Stimulated activated CD8-positive, alpha-beta memory T cell treated with anti-CD3 and anti-CD28 coated beads, Interleukin-12 subunit alpha, Interleukin-12 subunit beta, amount 100 ng/mL, for 24 hours (primary cell): ENCODE data around the gene ZCCHC3.

ENCODE experiments used
- DNase-seq: peaks from one replicate; pipeline ENCODE4 v3.0.0-alpha.2; 2020; ENCODE audit errors: extremely low read depth

The ZCCHC3 gene

DNA sequence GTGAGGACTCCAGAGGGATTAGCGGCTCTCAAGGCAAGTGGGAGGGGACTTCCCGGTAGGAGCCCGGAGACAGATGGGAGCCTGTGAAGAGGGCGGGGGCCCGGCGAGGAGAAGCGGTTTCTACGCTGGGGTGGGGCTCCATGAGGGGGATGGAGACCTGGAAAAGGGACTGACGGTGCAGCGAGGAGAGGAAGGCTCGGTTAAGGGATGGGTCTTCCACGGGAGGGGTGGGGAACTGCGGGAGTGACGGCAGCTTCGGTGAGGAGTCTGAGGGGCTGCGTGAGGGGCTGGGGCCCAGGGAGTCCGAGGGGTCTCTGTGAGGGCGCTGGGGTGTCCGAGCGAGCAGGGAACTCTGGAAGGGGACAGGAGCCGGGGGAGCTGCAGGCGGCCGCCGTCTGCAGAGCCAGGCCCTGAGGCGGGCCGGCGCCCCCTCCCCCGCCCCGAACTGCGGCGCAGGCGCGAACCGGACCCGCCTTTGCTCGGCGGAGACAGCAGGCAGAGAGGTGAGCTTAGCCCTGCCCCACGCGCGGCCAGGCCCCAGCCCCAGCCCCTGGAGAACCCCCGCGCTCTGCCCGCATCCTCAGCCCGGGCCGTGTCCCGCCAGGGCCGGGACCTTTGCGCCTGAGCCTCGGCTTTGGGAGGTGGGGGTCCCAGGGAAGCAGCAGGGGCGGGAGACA is 49.4 kb downstream of the ZCCHC3 start, which contains the start of gene NRSN2:
NRSN2 (plus strand) TSS at position 472 of the 677 bp plus-strand sequence. CDS start 2,533 bp downstream, outside the sequence.
- no peak for DNase-seq

DNA sequence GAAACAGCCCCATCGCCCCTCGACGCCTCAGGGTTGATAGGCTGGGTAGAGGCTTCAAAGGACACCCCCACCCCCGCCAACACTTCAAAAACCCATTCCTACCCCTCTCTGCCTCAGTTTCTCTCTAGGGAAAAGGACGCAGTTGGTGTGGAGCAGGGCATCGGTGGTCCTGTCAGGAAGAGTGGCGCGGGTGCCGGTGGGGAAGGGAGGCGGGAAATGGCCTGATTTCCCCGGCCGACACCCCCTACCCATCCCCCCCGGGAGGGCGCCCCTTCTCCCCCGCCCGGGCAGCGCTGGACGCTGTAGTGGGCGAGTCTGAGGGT is 49.9 kb downstream of the ZCCHC3 start:
- no peak for DNase-seq

DNA sequence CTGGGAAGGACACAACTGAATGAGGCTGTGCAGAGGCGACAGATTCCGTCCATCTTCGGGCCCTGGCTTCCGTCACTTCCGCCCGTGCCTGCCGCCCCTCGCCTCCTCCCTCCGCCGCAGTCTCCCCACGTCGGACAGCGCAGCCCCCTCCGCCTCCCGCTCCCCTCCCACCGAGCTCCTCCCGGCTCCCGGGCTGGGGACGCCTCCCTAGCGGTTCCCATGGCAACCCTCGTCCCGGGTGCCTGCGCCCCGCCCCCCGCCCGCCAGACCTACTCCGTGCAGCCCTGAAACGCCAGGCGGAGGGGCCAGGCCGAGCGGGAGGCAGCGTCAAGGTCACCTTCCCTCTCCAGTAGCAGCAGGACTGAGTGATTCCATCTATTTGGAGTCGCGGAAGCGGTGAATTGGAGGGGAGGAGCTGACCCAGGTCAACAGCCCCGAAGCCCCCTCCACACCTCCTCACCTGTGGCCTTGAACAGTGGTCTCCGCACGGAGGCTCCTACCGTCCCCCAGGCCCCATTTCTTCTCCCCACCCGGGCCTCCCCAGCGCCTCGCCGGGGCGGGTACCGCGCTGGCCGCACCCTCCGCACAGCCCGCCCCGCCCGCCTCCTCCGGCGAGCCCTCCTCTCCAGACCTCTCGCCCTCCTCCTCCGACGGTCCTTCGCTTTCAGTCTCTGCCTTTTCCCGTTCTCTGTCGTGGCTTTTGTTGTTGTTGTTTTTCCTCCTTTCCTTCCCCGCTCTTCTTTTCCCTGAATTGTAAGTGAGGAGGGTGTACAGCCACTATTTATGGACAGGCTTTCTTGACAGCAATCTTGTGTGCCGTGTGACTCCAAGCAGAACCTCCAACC is 50.5 kb downstream of the ZCCHC3 start:
- no peak for DNase-seq

DNA sequence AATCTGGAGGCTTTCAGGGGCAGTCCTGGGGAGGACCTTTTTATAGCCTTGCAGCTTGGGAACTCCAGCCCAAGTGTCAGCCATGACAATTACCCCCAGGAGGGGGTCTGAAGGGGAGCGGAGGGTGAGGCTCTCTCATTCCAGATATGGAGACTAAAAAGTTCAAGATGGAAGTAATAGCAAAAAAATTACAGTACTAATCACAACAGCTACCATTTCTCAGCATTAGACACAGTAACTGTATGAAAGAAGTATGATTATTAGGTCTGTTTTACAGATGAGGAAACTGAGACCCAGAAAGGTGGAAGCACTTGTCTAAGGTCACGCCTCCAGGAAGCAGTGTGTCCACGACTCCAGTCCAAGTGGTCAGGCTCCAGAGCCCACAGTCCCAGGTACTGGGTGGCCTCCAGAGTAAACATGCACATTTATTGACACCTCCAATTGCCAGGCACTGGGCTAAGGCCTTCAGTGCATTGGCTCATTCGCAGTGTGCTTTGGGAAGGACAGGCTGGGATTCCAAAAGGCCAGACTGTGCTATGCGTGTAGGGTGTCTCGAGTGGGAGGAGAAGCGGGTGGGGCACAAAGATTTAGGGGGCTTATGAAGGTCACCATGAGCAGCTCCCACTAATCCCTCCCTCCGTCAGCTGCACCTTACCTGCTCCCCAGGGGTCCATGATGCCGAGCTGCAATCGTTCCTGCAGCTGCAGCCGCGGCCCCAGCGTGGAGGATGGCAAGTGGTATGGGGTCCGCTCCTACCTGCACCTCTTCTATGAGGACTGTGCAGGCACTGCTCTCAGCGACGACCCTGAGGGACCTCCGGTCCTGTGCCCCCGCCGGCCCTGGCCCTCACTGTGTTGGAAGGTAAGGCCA is 51.8 kb downstream of the ZCCHC3 start:
- DNase-seq = no peak
